Stimulated activated CD8-positive, alpha-beta memory T cell treated with anti-CD3 and anti-CD28 coated beads, Interleukin-4, amount 100 ng/mL, for 24 hours (primary cell): ENCODE measurements around the gene ZNF175.

Experiments
- DNase-seq: peaks from one replicate; pipeline ENCODE4 v3.0.0-alpha.2; 2020; ENCODE audit warnings: low read depth

Gene ZNF175

GRCh38 chr19:51570962-51571575, at the start of gene ZNF175:
ZNF175 (plus strand) TSS chr19:51571283; CDS start chr19:51573330, 2,047 bp downstream.
- DNase-seq, result peak; percentile 79

DNA sequence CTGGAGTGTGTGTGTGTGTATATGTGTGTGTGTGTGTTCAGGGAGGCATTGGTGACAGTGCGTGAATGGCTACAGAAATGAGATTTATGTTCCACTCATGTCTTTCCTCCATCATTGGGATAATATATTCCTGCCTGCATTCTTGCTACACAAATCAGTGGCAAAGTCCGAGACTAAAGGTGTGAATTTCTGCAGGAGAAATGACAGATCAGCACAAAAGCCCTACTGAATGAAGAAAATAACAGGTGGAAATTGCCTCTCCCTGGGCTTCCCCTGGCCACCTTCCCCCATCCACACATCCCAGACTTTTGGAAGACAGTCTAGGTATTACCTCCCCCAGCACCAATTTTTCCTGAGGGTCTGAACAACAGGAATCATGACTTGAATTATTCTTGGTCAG, 49.7 kb upstream of the ZNF175 start:
- DNase-seq, result no peak

- no peak for DNase-seq
These were observed 49.3 kb upstream of the ZNF175 start for GRCh38 chr19:51521781-51522180.

DNA sequence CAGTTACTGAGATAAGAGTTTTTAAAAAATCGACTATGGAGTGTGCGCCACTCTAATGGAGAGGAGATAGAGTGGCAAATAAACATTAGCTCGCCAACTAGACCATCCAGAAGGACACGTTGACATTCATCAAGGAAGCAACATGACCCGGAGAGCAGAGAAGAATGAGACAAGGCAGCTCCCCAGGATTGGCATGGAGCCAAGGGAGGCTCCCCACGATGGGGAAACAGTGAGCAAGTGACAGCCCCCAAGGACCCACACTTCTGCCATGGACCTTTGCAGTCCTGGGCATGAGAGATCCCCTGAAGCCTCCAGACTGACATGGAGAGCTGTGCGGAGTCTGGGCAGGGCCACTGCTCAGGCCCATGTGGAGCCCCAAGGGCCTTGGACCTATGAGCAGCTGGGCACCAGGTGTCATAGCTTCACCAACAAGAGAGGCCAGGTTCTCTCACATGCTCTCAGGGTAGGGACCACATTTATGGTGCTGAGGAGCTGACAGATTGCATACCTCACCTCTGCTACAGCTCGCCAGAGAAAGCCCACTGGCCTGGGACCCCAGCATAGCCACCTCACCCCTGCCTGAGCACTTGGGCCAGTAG, 46.3 kb upstream of the ZNF175 start:
- DNase-seq, result no peak

GRCh38 chr19:51525651-51526050, 45.4 kb upstream of the ZNF175 start:
- no peak for DNase-seq

DNA sequence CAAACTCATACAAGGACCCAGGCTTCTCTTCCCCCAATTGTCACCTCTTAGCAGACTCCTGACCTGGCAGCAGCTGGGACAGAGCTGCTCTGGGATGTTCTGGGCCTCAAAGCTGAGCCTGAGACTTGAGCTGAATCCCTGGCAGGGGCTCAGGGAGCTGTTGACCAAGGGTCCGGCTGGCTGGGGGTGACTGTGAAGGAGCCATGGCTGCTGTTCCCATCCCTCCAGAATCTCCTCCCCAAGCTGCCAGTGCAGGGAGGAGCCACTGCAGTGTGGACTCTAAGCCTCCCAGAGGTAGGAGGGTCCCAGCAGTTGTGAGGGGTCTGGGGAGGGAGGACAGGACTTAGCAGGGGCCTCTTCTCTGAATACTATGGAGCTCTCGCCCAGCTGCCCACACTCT, 41.8 kb upstream of the ZNF175 start:
- no peak for DNase-seq

DNA sequence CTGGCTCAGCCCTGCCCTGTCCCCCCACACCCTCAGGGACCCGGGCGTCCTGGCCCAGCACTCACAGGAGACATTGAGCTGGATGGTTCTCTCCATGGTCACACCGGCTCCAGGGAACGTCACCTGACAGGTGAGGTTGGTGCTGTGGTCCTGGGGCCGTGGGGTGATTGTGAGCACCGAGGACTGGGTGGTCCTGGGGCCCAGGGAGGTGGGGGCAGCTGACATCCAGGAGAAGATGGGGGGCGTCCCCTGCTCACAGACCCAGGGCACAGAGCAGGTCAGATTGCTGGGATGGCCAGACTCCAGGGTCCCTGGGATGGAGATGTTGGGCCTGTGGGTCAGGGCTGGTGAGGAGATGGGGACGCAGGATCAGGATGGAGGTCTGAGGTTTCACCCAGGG, 40.5 kb upstream of the ZNF175 start:
- no peak for DNase-seq

- peak; percentile 38 for DNase-seq
These were observed 39.5 kb upstream of the ZNF175 start, which contains the start of gene SIGLEC6 for GRCh38 chr19:51531349-51532315. SIGLEC6 (minus strand) TSS chr19:51531670; CDS start chr19:51531648, 22 bp downstream.

DNA sequence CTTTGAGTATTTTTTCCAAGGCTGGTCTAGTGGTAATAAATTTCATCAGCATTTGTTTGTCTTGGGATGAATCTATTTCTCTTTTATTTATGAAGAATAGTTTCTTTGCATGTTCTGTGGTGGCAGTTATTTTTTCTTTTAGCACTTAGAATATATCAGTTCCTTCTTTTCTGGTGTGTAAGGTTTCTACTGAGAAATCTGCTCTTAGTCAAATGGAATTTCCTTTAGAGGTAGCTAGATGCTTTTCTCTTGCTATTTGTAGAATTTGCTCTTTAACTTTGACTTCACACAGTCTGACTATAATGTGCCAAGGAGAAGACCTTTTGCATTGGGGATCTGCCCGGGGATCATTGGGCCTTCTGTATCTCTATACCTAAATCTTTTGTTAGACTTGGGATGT, 35.5 kb upstream of the ZNF175 start:
- no peak for DNase-seq

DNA sequence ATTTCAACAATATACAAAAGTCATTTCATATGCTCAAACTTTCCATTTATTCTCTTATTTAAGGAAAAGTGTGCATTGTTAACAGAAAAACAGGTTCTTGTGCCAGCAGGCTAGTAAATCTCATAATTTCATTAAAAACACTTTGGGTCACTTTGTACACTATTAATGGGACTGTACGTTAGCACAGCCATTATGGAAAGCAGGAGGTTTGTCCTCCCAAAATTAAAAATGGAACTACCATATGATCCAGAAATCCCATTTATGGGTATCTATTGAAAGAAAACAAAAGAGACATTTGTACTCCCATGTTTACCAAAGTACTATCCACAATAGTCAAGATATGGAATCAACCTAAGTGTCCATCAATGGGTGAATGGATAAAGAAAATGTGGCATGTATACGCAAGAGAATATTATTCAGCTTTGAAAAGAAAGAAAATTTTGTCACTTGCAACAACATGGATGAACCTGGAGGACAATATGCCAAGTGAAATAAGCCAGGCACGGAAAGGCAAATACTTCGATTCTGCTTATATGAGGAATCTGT, 31.2 kb upstream of the ZNF175 start:
- no peak for DNase-seq

DNA sequence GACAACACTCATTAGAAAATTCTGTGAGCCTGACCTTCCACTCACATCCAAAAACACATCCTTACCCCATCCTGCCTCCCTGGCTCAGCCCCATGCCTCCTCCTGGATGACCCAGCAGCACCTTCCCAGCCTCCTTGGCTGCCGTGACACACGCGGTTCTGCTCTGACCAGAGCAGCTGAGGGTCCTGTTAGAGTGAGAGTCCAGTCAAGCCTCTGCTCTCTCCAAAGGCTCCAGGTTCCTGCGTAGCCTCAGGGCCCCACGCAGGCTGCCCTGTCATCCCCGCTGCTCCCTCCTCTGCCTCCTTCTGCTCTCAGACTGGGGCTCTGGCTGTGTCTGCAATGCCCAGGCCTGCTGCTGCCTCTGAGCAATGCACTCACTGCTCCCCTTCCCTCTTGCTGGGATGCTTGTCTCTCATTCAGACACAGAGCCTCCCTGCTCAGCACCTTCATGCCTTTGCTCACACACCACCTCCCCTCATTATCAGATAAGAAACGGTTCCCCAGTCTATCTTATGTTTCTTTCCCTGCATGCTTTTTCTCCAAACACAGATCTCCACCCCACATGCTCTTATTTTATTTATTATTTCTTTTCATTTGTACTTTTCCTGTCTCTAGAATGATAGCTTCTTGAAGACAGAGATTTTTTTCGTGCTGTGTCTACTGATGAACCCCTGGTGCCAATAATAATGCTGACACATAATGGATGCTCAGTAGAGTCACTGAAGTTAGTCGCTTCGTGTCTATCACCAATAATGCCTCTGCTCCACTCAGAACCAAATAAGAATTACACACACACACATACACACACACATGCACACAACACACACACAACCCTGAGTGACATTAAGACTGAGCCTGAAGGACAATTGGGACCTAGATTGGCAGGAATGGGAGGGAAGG, 29.4 kb upstream of the ZNF175 start:
- DNase-seq, result no peak

- DNase-seq, result no peak
These were observed 28.4 kb upstream of the ZNF175 start for GRCh38 chr19:51542699-51543098.

- DNase-seq, result no peak
These were observed 27.0 kb upstream of the ZNF175 start for GRCh38 chr19:51544038-51544437.

GRCh38 chr19:51546107-51546649, 24.9 kb upstream of the ZNF175 start:
- DNase-seq, result no peak

DNA sequence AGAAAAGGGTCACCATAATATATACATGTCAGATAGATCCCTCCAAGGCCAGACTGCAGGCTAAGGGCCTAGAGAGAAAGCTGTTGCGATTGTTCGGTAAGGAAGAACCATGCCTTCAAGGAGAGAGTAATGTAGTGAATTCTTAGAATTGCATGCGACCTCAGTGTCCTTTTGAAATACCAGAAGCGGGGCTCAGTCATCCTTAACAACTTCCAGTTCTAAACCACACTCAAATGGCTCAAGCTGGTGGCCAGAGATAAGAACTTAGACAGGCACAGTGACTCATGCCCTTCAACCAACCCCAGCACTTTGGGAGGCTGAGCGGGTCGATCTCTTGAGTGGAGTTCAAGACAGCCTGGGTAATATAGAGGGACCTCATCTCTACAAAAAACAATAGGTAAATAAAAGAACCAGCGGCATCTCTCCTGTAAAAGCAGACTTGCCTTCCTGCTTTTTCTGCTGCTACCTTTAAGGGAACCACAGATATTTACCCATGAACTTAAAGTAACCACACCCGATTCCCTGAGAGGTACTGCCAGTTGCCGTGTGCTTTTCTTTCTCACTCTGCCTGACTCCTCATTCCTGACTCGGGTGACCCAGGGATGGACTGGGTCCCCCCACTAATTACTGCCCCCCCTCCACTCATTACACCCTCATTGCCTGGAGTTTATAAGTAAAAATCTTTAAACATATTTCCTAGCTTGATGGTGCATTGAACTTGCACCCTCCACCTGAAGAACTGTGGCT, 24.3 kb upstream of the ZNF175 start:
- no peak for DNase-seq

GRCh38 chr19:51547397-51548212, 23.5 kb upstream of the ZNF175 start:
- DNase-seq, result no peak

- no peak for DNase-seq
These were observed 22.9 kb upstream of the ZNF175 start for GRCh38 chr19:51548213-51548651.

- no peak for DNase-seq
These were observed 22.2 kb upstream of the ZNF175 start for GRCh38 chr19:51548891-51549305.

DNA sequence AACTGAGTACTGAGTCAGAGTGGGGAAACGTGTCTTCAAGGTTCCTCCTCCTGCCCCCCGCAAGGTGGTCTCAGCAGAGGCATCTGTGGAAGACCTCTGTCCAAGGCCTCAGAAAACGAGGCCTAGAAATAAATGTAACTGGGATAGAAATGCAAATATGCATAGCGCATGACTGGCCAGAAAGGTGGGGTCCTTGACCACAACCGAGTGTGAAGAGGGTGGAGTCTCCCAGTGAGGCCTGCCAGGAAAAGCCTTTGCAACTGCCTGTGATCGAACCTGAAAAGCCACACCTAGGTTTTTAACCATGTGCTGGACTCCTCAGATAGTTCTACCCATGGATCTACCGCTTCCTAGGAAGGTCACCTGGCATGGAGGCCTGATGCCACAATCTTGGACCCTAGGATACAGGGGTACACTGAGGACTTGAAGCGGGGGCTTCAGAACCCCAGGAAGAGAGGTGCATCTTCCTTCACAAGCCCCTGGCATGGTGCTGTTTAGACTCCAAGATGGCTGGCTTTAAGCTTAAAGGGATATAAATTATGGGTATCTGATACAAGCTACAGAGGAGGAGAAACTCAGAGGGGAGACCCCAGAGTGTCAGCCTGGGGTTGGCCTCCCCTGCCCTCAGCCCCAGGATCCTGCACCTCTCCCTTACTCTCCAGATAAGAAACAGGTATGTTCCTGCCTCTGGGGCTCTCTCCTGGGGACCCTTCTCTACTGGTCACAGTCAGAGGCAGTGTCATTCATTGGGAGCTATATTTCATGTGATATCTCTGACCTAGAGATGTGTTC, 21.4 kb upstream of the ZNF175 start:
- DNase-seq, result no peak
